Measurements from ENCODE around the gene NT5C.
A peak's percentile ranks its signal among the peaks of the same experiment; 100 is the strongest.

NT5C gene

GRCh38 chr17:75131278-75132017, at the start of gene NT5C:
NT5C (minus strand) TSS chr17:75131742; CDS start chr17:75131707, 35 bp downstream.
- DNase-seq: peak; percentile 48
- in situ Hi-C loops (cut with HindIII; ENCODE audit: low pct_ligation_motif_present, low sequenced_read_pairs): no loop called here
- H3K27ac ChIP-seq: peak within 1 kb of the TSS; percentile 14
- peaks cover 6% of the 10 kb centered on the region for H3K36me3 ChIP-seq (replicated peaks)
- peak within 1 kb of the TSS; percentile 77 for H3K4me3 ChIP-seq (ENCODE audit: low read depth, low read length)
- no peaks in the 10 kb centered on the region for H3K27me3 ChIP-seq (replicated peaks)
- TF ChIP-seq CTCF (IDR thresholded peaks at IDR 0.05; ENCODE audit: low read depth, low read length, missing control alignments): peak; percentile 57

GRCh38 chr17:75181110-75181509, 49.6 kb upstream of the NT5C start:
- TF ChIP-seq CTCF (IDR thresholded peaks at IDR 0.05; ENCODE audit: low read depth, low read length, missing control alignments): no peak

GRCh38 chr17:75178453-75178852, 46.9 kb upstream of the NT5C start:
- Histone ChIP-seq H3K27ac (no peak overlapping the region), H3K36me3 (replicated peaks) (peaks cover 35% of the 10 kb centered on the region), H3K27me3 (replicated peaks) (no peaks in the 10 kb centered on the region), H3K4me3 (ENCODE audit: low read depth, low read length) (no peak overlapping the region)
- in situ Hi-C loops (cut with HindIII; ENCODE audit: low pct_ligation_motif_present, low sequenced_read_pairs): no loop called here
- no peak for DNase-seq
- TF ChIP-seq CTCF (IDR thresholded peaks at IDR 0.05; ENCODE audit: low read depth, low read length, missing control alignments): no peak

More at GRCh38 chr17:75181110-75181509, 49.6 kb upstream of the NT5C start:
- no peaks in the 10 kb centered on the region for H3K27me3 ChIP-seq (replicated peaks)
- no peak overlapping the region for H3K27ac ChIP-seq
- in situ Hi-C loops (cut with HindIII; ENCODE audit: low pct_ligation_motif_present, low sequenced_read_pairs): no loop called here
- H3K36me3 ChIP-seq (replicated peaks): peaks cover 13% of the 10 kb centered on the region
- peak overlapping the region; percentile 98 for H3K4me3 ChIP-seq (ENCODE audit: low read depth, low read length)
- no peak for DNase-seq

- TF ChIP-seq CTCF (IDR thresholded peaks at IDR 0.05; ENCODE audit: low read depth, low read length, missing control alignments): no peak
- no peak overlapping the region for H3K4me3 ChIP-seq (ENCODE audit: low read depth, low read length)
- no peak overlapping the region for H3K27ac ChIP-seq
- H3K36me3 ChIP-seq (replicated peaks): peaks cover 48% of the 10 kb centered on the region
- in situ Hi-C loops (cut with HindIII; ENCODE audit: low pct_ligation_motif_present, low sequenced_read_pairs): no loop called here
- DNase-seq: no peak
- H3K27me3 ChIP-seq (replicated peaks): no peaks in the 10 kb centered on the region
Measured at GRCh38 chr17:75176625-75177024, 45.1 kb upstream of the NT5C start.

GRCh38 chr17:75174996-75175395, 43.5 kb upstream of the NT5C start:
- Histone ChIP-seq H3K27ac (no peak overlapping the region), H3K4me3 (ENCODE audit: low read depth, low read length) (no peak overlapping the region), H3K27me3 (replicated peaks) (no peaks in the 10 kb centered on the region), H3K36me3 (replicated peaks) (peaks cover 55% of the 10 kb centered on the region)
- DNase-seq: no peak
- no peak for TF ChIP-seq CTCF (IDR thresholded peaks at IDR 0.05; ENCODE audit: low read depth, low read length, missing control alignments)
- in situ Hi-C loops (cut with HindIII; ENCODE audit: low pct_ligation_motif_present, low sequenced_read_pairs): no loop called here

- Histone ChIP-seq H3K27me3 (replicated peaks) (no peaks in the 10 kb centered on the region), H3K4me3 (ENCODE audit: low read depth, low read length) (no peak overlapping the region), H3K36me3 (replicated peaks) (peaks cover 63% of the 10 kb centered on the region), H3K27ac (no peak overlapping the region)
- TF ChIP-seq CTCF (IDR thresholded peaks at IDR 0.05; ENCODE audit: low read depth, low read length, missing control alignments): no peak
- no peak for DNase-seq
- in situ Hi-C loops (cut with HindIII; ENCODE audit: low pct_ligation_motif_present, low sequenced_read_pairs): no loop called here
Measured at GRCh38 chr17:75173526-75173925, 42.0 kb upstream of the NT5C start.
